IMR-90 (cell line): Measurements from ENCODE around the gene FXN. TPM values are rescaled to one million over a fixed set of nuclear protein-coding genes. Genes with fewer than 3 reads are reported as not detected.

Experiments used
- ATAC-seq: fragments of 200-7000 bp; cut with Tn5 transposase; 2 replicates; pipeline ENCODE4 v1.9.1; 2020; ENCODE audit warnings: low read depth, mild to moderate bottlenecking, moderate library complexity
- BruUV-seq: library from RNA; stranded (reverse); fragments of 400-500 nt; replicated peaks from 2 replicates; lab custom pipeline; 2021; lab: Mats Ljungman, UMichigan
- CTCF ChIA-PET: fragments of 300-600 bp; formaldehyde crosslinking; extraction: SDS; loops from one replicate; lab custom pipeline; 2021; ENCODE audit warnings: antibody characterized with exemption; lab: Yijun Ruan, JAX
- POLR2A ChIA-PET: fragments of 300-600 bp; sonication (Branson Sonifier 250); formaldehyde crosslinking; loops from one replicate; lab custom pipeline; 2022; ENCODE audit warnings: antibody characterized with exemption; ENCODE audit not compliant: unreplicated experiment; lab: Charles Lee
- DNase-seq: peaks from one replicate; pipeline ENCODE4 v3.0.0; 2013
- H2AFZ ChIP-seq: replicated peaks from 2 replicates; pipeline ENCODE3; 2013; ENCODE audit warnings: low read length, mild to moderate bottlenecking; ENCODE audit not compliant: poor library complexity
- H2AK5ac ChIP-seq: 2 replicates; pipeline ENCODE4 v1.6.1; 2013; ENCODE audit warnings: low read depth, low read length, inconsistent platforms
- H2AK9ac ChIP-seq: replicated peaks from 2 replicates; pipeline ENCODE3; 2013; ENCODE audit warnings: mild to moderate bottlenecking, low read depth, low read length, moderate library complexity; ENCODE audit not compliant: poor library complexity
- H2BK120ac ChIP-seq: 2 replicates; pipeline ENCODE4 v1.6.1; 2013; ENCODE audit warnings: low read depth, low read length, inconsistent platforms
- H2BK15ac ChIP-seq: 3 replicates; pipeline ENCODE4 v1.6.1; 2013; ENCODE audit warnings: low read depth, low read length, inconsistent platforms
- H2BK20ac ChIP-seq: 2 replicates; pipeline ENCODE4 v1.6.1; 2013; ENCODE audit warnings: low read depth, mild to moderate bottlenecking, inconsistent platforms, low read length, moderate library complexity
- H2BK5ac ChIP-seq: 2 replicates; pipeline ENCODE4 v1.6.1; 2013; ENCODE audit warnings: mild to moderate bottlenecking, low read depth, low read length, inconsistent platforms; ENCODE audit not compliant: poor library complexity, severe bottlenecking
- H3K14ac ChIP-seq: replicated peaks from 2 replicates; pipeline ENCODE4 v1.6.1; 2013; ENCODE audit warnings: low read depth, low read length, inconsistent platforms
- H3K18ac ChIP-seq: 2 replicates; pipeline ENCODE4 v1.6.1; 2013; ENCODE audit warnings: low read depth, low read length, control low read depth
- H3K23ac ChIP-seq: 2 replicates; pipeline ENCODE4 v1.6.1; 2013; ENCODE audit warnings: low read depth, low read length, inconsistent platforms
- H3K27ac ChIP-seq: 2 replicates; pipeline ENCODE4 v1.5.1; 2013; ENCODE audit warnings: mild to moderate bottlenecking, control low read depth, low read length; ENCODE audit not compliant: insufficient read depth
- H3K27me3 ChIP-seq: 2 replicates; pipeline ENCODE4 v1.6.1; 2013; ENCODE audit warnings: low read length; ENCODE audit not compliant: control insufficient read depth, insufficient read depth
- H3K36me3 ChIP-seq: 2 replicates; pipeline ENCODE4 v1.6.1; 2013; ENCODE audit warnings: low read length, mixed read lengths; ENCODE audit not compliant: control insufficient read depth, insufficient read depth
- H3K4ac ChIP-seq: 2 replicates; pipeline ENCODE4 v1.6.1; 2013; ENCODE audit warnings: low read depth, low read length, inconsistent platforms
- H3K4me1 ChIP-seq: 2 replicates; pipeline ENCODE4 v1.6.1; 2013; ENCODE audit warnings: low read length, mixed read lengths; ENCODE audit not compliant: control insufficient read depth, insufficient read depth
- H3K4me2 ChIP-seq: 2 replicates; pipeline ENCODE4 v1.6.1; 2013; ENCODE audit warnings: low read depth, mild to moderate bottlenecking, control low read depth, low read length, moderate library complexity
- H3K4me3 ChIP-seq: 2 replicates; pipeline ENCODE4 v1.5.1; 2013; ENCODE audit warnings: low read depth, mild to moderate bottlenecking, control low read depth, low read length, moderate library complexity; ENCODE audit not compliant: insufficient read depth
- H3K56ac ChIP-seq: 2 replicates; pipeline ENCODE4 v1.6.1; 2013; ENCODE audit warnings: low read length, inconsistent platforms; ENCODE audit not compliant: insufficient read depth; ENCODE audit errors: extremely low read depth
- H3K79me1 ChIP-seq, 2 experiments: 2 replicates each; pipeline ENCODE4 v1.6.1; 2013; ENCODE audit warnings: low read length in 2 of 2, inconsistent platforms in 1 of 2, low read depth in 1 of 2
- H3K9ac ChIP-seq: 2 replicates; pipeline ENCODE4 v1.6.1; 2013; ENCODE audit warnings: low read depth, low read length, control low read depth
- H3K9me1 ChIP-seq: 2 replicates; pipeline ENCODE4 v1.6.1; 2013; ENCODE audit warnings: low read length, inconsistent platforms; ENCODE audit not compliant: insufficient read depth
- H3K9me3 ChIP-seq: 2 replicates; pipeline ENCODE4 v1.6.1; 2013; ENCODE audit warnings: low read length; ENCODE audit not compliant: control insufficient read depth, insufficient read depth
- H4K20me1 ChIP-seq: 2 replicates; pipeline ENCODE4 v1.6.1; 2013; ENCODE audit warnings: low read length, inconsistent platforms; ENCODE audit not compliant: insufficient read depth
- H4K5ac ChIP-seq: 2 replicates; pipeline ENCODE4 v1.6.1; 2013; ENCODE audit warnings: mild to moderate bottlenecking, low read depth, low read length, control low read depth
- H4K8ac ChIP-seq, 2 experiments: 2 replicates each; pipeline ENCODE4 v1.6.1; 2013; ENCODE audit warnings: low read depth in 2 of 2, low read length in 2 of 2, control low read depth in 1 of 2, inconsistent platforms in 1 of 2
- H4K91ac ChIP-seq: 2 replicates; pipeline ENCODE4 v1.6.1; 2013; ENCODE audit warnings: low read depth, low read length, inconsistent platforms; ENCODE audit not compliant: insufficient read depth
- CHD1 ChIP-seq: IDR thresholded peaks from 2 replicates; pipeline ENCODE4 v1.6.1; 2012; ENCODE audit warnings: low read depth, low read length, improper control_type of control experiment
- ELK1 ChIP-seq: fragments of 150-350 bp; IDR thresholded peaks from 2 replicates; pipeline ENCODE4 v1.6.1; 2016; ENCODE audit warnings: low read depth, mild to moderate bottlenecking, low read length, moderate library complexity, borderline replicate concordance
- MXI1 ChIP-seq: IDR thresholded peaks from 2 replicates; pipeline ENCODE4 v1.6.1; 2012; ENCODE audit warnings: low read depth, mild to moderate bottlenecking, low read length, moderate library complexity, borderline replicate concordance
- NFE2L2 ChIP-seq: fragments of 150-350 bp; IDR thresholded peaks from 2 replicates; pipeline ENCODE4 v1.6.1; 2016; ENCODE audit warnings: low read depth, mild to moderate bottlenecking, low read length
- POLR2A ChIP-seq: IDR thresholded peaks from 2 replicates; pipeline ENCODE4 v1.6.1; 2012; ENCODE audit warnings: mild to moderate bottlenecking, low read depth, low read length
- RAD21 ChIP-seq: IDR thresholded peaks from 2 replicates; pipeline ENCODE4 v1.6.1; 2012; ENCODE audit warnings: low read length, improper control_type of control experiment
- RCOR1 ChIP-seq: IDR thresholded peaks from 2 replicates; pipeline ENCODE4 v1.6.1; 2012; ENCODE audit warnings: mild to moderate bottlenecking, low read length, improper control_type of control experiment; ENCODE audit not compliant: insufficient replicate concordance
- RFX5 ChIP-seq: IDR thresholded peaks from 2 replicates; pipeline ENCODE4 v1.8.0; 2012; ENCODE audit warnings: low read depth, mild to moderate bottlenecking, low read length, moderate library complexity
- USF2 ChIP-seq: fragments of 150-350 bp; IDR thresholded peaks from 2 replicates; pipeline ENCODE4 v1.6.1; 2017; ENCODE audit warnings: mild to moderate bottlenecking, antibody characterized with exemption, low read length, low read depth
- WGBS, 2 experiments: methylation state at CpG; one replicate each; pipeline versions ENCODE4 v1.1.5 to v1.1.7; 2013; ENCODE audit warnings: missing lambda C conversion rate in 2 of 2; ENCODE audit not compliant: insufficient read length in 1 of 2; ENCODE audit errors: extremely low coverage in 2 of 2; 5-methylcytosine and 5-hydroxymethylcytosine counted together
- dilution Hi-C: fragments of 300-500 bp; cut with HindIII; formaldehyde crosslinking; loops from one replicate; pipeline ENCODE4 v1.14.3; 2018; ENCODE audit warnings: low sequenced_read_pairs; ENCODE audit not compliant: unreplicated experiment
- in situ Hi-C: fragments of 300-500 bp; cut with MboI; formaldehyde crosslinking; loops from 3 replicates; pipeline ENCODE4 v1.14.3; 2019; ENCODE audit warnings: low sequenced_read_pairs, inconsistent platforms, mixed read lengths
- intact Hi-C: fragments of 100-400 bp; cut with micrococcal nuclease; formaldehyde crosslinking; loops from 2 replicates; pipeline ENCODE4 v1.10.0; 2022
- polyA plus RNA-seq, 3 experiments: library from polyadenylated mRNA; depleted of rRNA; stranded (reverse); fragments of >200 nt; gene quantifications; 2 replicates each; pipeline ENCODE4 v1.2.3, GENCODE V29; 2012; ENCODE audit warnings: low replicate concordance in 1 of 3
- total RNA-seq: library from RNA; depleted of rRNA; stranded (reverse); fragments of >200 nt; gene quantifications from 2 replicates; pipeline ENCODE4 v1.2.3, GENCODE V29; 2012

The FXN gene
- total and polyA plus RNA-seq, 2 of the 4 experiments (the other 2 are of a cell fraction) = 3.9 to 18.1 TPM

DNA sequence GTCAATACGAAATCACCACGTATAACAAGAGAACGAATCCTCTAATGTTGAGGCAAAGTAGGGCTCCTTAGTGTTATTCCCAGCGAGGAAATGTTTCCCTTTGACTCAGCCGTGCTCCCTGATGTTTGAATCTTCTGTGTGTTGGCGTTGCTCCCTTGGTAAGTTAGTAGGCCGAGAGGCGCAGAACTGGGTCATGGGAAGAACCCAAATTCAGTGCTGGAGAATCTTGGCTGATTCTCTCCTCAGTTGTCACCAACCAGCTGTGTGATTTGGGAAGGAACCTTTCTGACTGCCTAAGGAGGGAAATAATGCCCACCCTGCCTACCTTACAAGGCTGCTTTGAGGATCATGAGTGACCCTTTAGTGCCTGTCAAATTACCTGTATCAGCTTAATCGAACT is 44.1 kb upstream of the FXN start:
- dilution Hi-C loops = no loop called here
- Histone ChIP-seq H3K9ac (no peak overlapping the region), H3K27me3 (no peaks in the 10 kb centered on the region), H4K91ac (no peak overlapping the region), H3K36me3 (no peaks in the 10 kb centered on the region), H3K23ac (no peak overlapping the region), H3K4me3 (no peak overlapping the region), H2BK120ac (no peak overlapping the region), H3K27ac (no peak overlapping the region), H3K56ac (no peak overlapping the region), H3K9me3 (no peaks in the 10 kb centered on the region), H3K79me1 (no peaks in the 10 kb centered on the region), H3K4ac (no peak overlapping the region), H2BK15ac (no peak overlapping the region), H2AK9ac (no peak overlapping the region), H4K5ac (no peak overlapping the region), H3K4me1 (no peaks in the 10 kb centered on the region), H3K18ac (no peak overlapping the region), H2AK5ac (no peak overlapping the region), H2BK20ac (no peak overlapping the region), H4K20me1 (no peaks in the 10 kb centered on the region), H3K9me1 (no peaks in the 10 kb centered on the region), H2BK5ac (no peak overlapping the region), H4K8ac (no peak overlapping the region), H2AFZ (peak overlapping the region; percentile 56), H3K14ac (no peak overlapping the region), H3K4me2 (no peak overlapping the region)
- 57% methylated on average over 1 of the region's 9 CpGs; no CpG with 5 or more reads in 1 of the 2 experiments for WGBS, 2 experiments
- no peak for TF ChIP-seq RFX5
- TF ChIP-seq CHD1 = no peak
- no peak for TF ChIP-seq POLR2A
- no peak for TF ChIP-seq NFE2L2
- TF ChIP-seq MXI1 = no peak
- no peak for TF ChIP-seq RCOR1
- TF ChIP-seq RAD21 = no peak
- TF ChIP-seq USF2 = no peak
- TF ChIP-seq ELK1 = no peak
- ATAC-seq (no peak), DNase-seq (no peak)
- in situ Hi-C loops = no loop called here
- intact Hi-C loops = loop anchor here (10.0 kb wide), 1 partner anchor 647 kb away; no protein-coding TSS in a partner anchor
- ChIA-PET POLR2A (no interaction called here), CTCF (no interaction called here)
- BruUV-seq = no TSS peak
